Fibroblast of pulmonary artery (primary cell): ENCODE data around the gene UBE2E2.

ENCODE experiments used
- DNase-seq: peaks from one replicate; pipeline ENCODE4 v3.0.0-alpha.2; 2010; ENCODE audit warnings: low read depth
- H3K4me3 ChIP-seq: replicated peaks from 2 replicates; pipeline ENCODE4 v1.5.1; 2011; ENCODE audit warnings: low read depth, mild to moderate bottlenecking, control low read depth, low read length, moderate library complexity
- CTCF ChIP-seq: IDR thresholded peaks from 2 replicates; pipeline ENCODE4 v1.5.1; 2011; ENCODE audit warnings: mild to moderate bottlenecking, control low read depth, low read length, inconsistent platforms; ENCODE audit errors: missing control alignments

The UBE2E2 gene

GRCh38 chr3:23440416-23441294 lies 237.5 kb downstream of the UBE2E2 start:
- H3K4me3 ChIP-seq: no peak overlapping the region
- TF ChIP-seq CTCF: no peak
- DNase-seq: no peak

GRCh38 chr3:23442598-23443383 lies 239.7 kb downstream of the UBE2E2 start:
- no peak for DNase-seq
- no peak overlapping the region for H3K4me3 ChIP-seq
- TF ChIP-seq CTCF: no peak

- TF ChIP-seq CTCF: no peak
- no peak for DNase-seq
- H3K4me3 ChIP-seq: no peak overlapping the region
Observed at GRCh38 chr3:23444386-23444785, 241.3 kb downstream of the UBE2E2 start.

DNA sequence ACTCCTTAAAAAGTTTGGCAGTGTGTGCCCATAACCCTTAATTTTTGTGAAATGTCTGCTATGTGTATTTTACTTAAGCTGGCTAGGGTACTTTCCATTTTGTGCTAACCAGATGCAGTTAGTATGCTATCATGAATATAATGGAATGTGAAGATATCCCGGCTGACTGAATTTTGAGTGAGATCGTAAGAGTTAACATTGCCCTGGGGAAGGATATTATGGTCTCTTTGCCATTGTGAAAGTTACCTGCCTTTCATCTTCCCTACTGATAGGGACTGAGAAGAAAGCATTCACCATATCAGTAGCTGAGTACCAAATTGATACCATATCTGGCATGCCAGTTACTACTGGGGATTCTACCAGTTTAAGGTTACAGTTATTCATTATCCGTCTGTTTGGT lies 243.2 kb downstream of the UBE2E2 start:
- no peak overlapping the region for H3K4me3 ChIP-seq
- DNase-seq: no peak
- TF ChIP-seq CTCF: no peak

DNA sequence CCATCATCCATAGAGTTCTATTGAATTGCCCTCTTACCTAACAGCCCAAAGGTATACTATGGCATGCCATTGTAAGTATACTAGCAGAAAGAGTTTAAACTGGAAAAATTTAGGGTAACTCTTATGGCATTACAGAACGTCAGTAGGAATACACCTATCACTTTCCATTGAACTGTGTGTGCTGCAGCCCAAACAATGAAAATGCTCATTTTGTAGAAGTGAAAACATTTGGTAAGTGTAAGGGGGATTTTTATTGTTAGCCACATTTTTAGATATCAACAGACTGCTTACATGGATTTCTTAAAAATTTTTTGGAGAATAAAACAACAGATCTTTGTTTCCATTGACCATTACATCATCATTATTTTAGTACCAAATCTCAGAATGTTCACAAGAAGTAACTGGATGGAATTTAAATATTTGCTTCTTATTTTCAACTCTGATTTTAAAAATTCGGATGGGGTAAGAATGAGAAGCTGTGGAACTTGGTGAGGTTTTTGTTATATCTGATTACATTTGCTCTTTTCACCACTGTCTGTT lies 245.9 kb downstream of the UBE2E2 start:
- TF ChIP-seq CTCF: no peak
- DNase-seq: no peak
- no peak overlapping the region for H3K4me3 ChIP-seq

- no peak for DNase-seq
- no peak for TF ChIP-seq CTCF
- no peak overlapping the region for H3K4me3 ChIP-seq
Observed at GRCh38 chr3:23450051-23450450, 246.9 kb downstream of the UBE2E2 start.
